Measurements from ENCODE around the gene NSMF.
A peak's percentile ranks its signal among the peaks of the same experiment; 100 is the strongest.

NSMF gene

GRCh38 chr9:137459152-137459600, at the start of gene NSMF:
NSMF (minus strand) TSS chr9:137459334; CDS start chr9:137459102, 232 bp downstream.
- peak; percentile 100 for DNase-seq (ENCODE audit: low spot score)

- peak; percentile 92 for DNase-seq (ENCODE audit: low spot score)
Measured at GRCh38 chr9:137506702-137507171, 47.6 kb upstream of the NSMF start.

GRCh38 chr9:137506274-137506673, 47.1 kb upstream of the NSMF start:
- DNase-seq (ENCODE audit: low spot score) = no peak

GRCh38 chr9:137505421-137506140, 46.4 kb upstream of the NSMF start:
- DNase-seq (ENCODE audit: low spot score) = no peak

- DNase-seq (ENCODE audit: low spot score) = no peak
Measured at GRCh38 chr9:137504432-137504777, 45.3 kb upstream of the NSMF start.

GRCh38 chr9:137502008-137502911, 43.1 kb upstream of the NSMF start:
- DNase-seq (ENCODE audit: low spot score) = no peak

GRCh38 chr9:137501457-137501856, 42.3 kb upstream of the NSMF start:
- DNase-seq (ENCODE audit: low spot score) = no peak

- DNase-seq (ENCODE audit: low spot score) = no peak
Measured at GRCh38 chr9:137500666-137501397, 41.7 kb upstream of the NSMF start.

GRCh38 chr9:137499858-137500661, 40.9 kb upstream of the NSMF start:
- DNase-seq (ENCODE audit: low spot score) = no peak

- DNase-seq (ENCODE audit: low spot score) = no peak
Measured at GRCh38 chr9:137499416-137499815, 40.3 kb upstream of the NSMF start.

- no peak for DNase-seq (ENCODE audit: low spot score)
Measured at GRCh38 chr9:137498720-137499150, 39.6 kb upstream of the NSMF start.

- no peak for DNase-seq (ENCODE audit: low spot score)
Measured at GRCh38 chr9:137497921-137498719, 39.0 kb upstream of the NSMF start.

- no peak for DNase-seq (ENCODE audit: low spot score)
Measured at GRCh38 chr9:137496601-137497375, 37.7 kb upstream of the NSMF start.

- no peak for DNase-seq (ENCODE audit: low spot score)
Measured at GRCh38 chr9:137494550-137495351, 35.6 kb upstream of the NSMF start.

- no peak for DNase-seq (ENCODE audit: low spot score)
Measured at GRCh38 chr9:137494104-137494544, 35.0 kb upstream of the NSMF start.

GRCh38 chr9:137493364-137494103, 34.4 kb upstream of the NSMF start:
- no peak for DNase-seq (ENCODE audit: low spot score)

- peak; percentile 45 for DNase-seq (ENCODE audit: low spot score)
Measured at GRCh38 chr9:137492464-137493363, 33.6 kb upstream of the NSMF start.

Data from AG20443 (cell line).